Endothelial cell of umbilical vein (primary cell): Measurements from ENCODE around the gene PCID2. TPM values are rescaled to one million over a fixed set of nuclear protein-coding genes. Genes with fewer than 3 reads are reported as not detected.

ENCODE experiments used
- BruUV-seq: library from RNA; stranded (reverse); fragments of 400-500 nt; replicated peaks from 2 replicates; lab custom pipeline; 2021; lab: Mats Ljungman, UMichigan
- CTCF ChIA-PET: fragments of 300-600, 350-600 bp; sonication (Branson Sonifier 250); formaldehyde crosslinking; loops from one replicate; lab custom pipeline; 2021; ENCODE audit warnings: antibody characterized with exemption, inconsistent platforms; lab: Charles Lee
- POLR2A ChIA-PET: fragments of 300-600, 350-600 bp; sonication (Branson Sonifier 250); formaldehyde crosslinking; loops from one replicate; lab custom pipeline; 2021; ENCODE audit warnings: antibody characterized with exemption, inconsistent platforms; lab: Charles Lee
- DNase-seq: peaks from one replicate; pipeline ENCODE4 v3.0.0-alpha.2; 2011; ENCODE audit warnings: low read depth, low spot score
- FAIRE-seq: peaks from 2 replicates; lab custom pipeline; 2011; peaks lifted over from hg19 to GRCh38; lab: Jason Lieb, UNC
- H2AFZ ChIP-seq: 2 replicates; pipeline ENCODE4 v1.6.0; 2012; ENCODE audit warnings: low read depth, low read length, control low read depth, inconsistent platforms
- H3K27ac ChIP-seq: 2 replicates; pipeline ENCODE4 v1.5.1; 2011; ENCODE audit warnings: low read depth, mild to moderate bottlenecking, control low read depth, low read length, moderate library complexity; ENCODE audit not compliant: insufficient read depth
- H3K27me3 ChIP-seq, 2 experiments: 2 replicates each; pipeline versions ENCODE4 v1.6.0 to v1.6.1; 2011; ENCODE audit warnings: low read length in 2 of 2, mixed read lengths in 1 of 2; ENCODE audit not compliant: control insufficient read depth in 2 of 2, insufficient read depth in 2 of 2
- H3K36me3 ChIP-seq, 2 experiments: 2 replicates in 1 of 2; 3 replicates in 1 of 2; pipeline ENCODE4 v1.5.1; 2011; ENCODE audit warnings: low read length in 2 of 2, mild to moderate bottlenecking in 1 of 2, moderate library complexity in 1 of 2; ENCODE audit not compliant: control insufficient read depth in 2 of 2, insufficient read depth in 2 of 2; ENCODE audit errors: extremely low read depth in 1 of 2
- H3K4me1 ChIP-seq: 3 replicates; pipeline ENCODE4 v1.5.1; 2011; ENCODE audit warnings: mild to moderate bottlenecking, low read length; ENCODE audit not compliant: control insufficient read depth, insufficient read depth; ENCODE audit errors: extremely low read depth
- H3K4me2 ChIP-seq: 2 replicates; pipeline ENCODE4 v1.6.1; 2011; ENCODE audit warnings: low read length, control low read depth, mixed read lengths; ENCODE audit not compliant: insufficient read depth
- H3K4me3 ChIP-seq, 3 experiments: fragments of 200-600 bp in 1 of 3; sonication (generic), shearing (Covaris generic) in 1 of 3; replicated peaks in 1 of 3; 2 replicates each; pipeline ENCODE4 v1.5.1; 2011 to 2016; ENCODE audit warnings: control low read depth in 3 of 3, low read length in 3 of 3, mild to moderate bottlenecking in 2 of 3, inconsistent platforms in 1 of 3, low read depth in 1 of 3, moderate library complexity in 1 of 3; ENCODE audit not compliant: insufficient read depth in 1 of 3
- H3K79me2 ChIP-seq: 2 replicates; pipeline ENCODE4 v1.6.0; 2012; ENCODE audit warnings: low read length, inconsistent platforms; ENCODE audit not compliant: control insufficient read depth, insufficient read depth
- H3K9ac ChIP-seq: replicated peaks from 2 replicates; pipeline ENCODE3; 2011; ENCODE audit warnings: low read length, control low read depth; ENCODE audit not compliant: insufficient read depth; ENCODE audit errors: extremely low read depth
- H3K9me1 ChIP-seq: replicated peaks from 3 replicates; pipeline ENCODE4 v1.6.0; 2011; ENCODE audit warnings: mild to moderate bottlenecking, low read length; ENCODE audit not compliant: control insufficient read depth, insufficient read depth; ENCODE audit errors: extremely low read depth
- H3K9me3 ChIP-seq: replicated peaks from 2 replicates; pipeline ENCODE4 v1.5.1; 2012; ENCODE audit warnings: low read length, inconsistent platforms; ENCODE audit not compliant: control insufficient read depth, insufficient read depth
- H4K20me1 ChIP-seq: replicated peaks from 2 replicates; pipeline ENCODE3; 2011; ENCODE audit warnings: mild to moderate bottlenecking, low read length; ENCODE audit not compliant: control insufficient read depth, insufficient read depth; ENCODE audit errors: extremely low read depth
- EZH2 ChIP-seq: IDR thresholded peaks from 2 replicates; pipeline ENCODE4 v1.6.1; 2012; ENCODE audit warnings: borderline replicate concordance, low read depth, mild to moderate bottlenecking, moderate library complexity, low read length, inconsistent platforms; ENCODE audit not compliant: severe bottlenecking
- GATA2 ChIP-seq: IDR thresholded peaks from 2 replicates; pipeline ENCODE4 v1.7.0; 2011; ENCODE audit warnings: low read depth, mild to moderate bottlenecking, moderate library complexity, mixed read lengths, low read length; ENCODE audit not compliant: insufficient read length, insufficient read depth
- POLR2AphosphoS5 ChIP-seq: IDR thresholded peaks from 2 replicates; pipeline ENCODE4 v1.6.1; 2012; ENCODE audit warnings: low read depth, mild to moderate bottlenecking, control low read depth, low read length, moderate library complexity; ENCODE audit not compliant: insufficient read depth
- dilution Hi-C: fragments of 300-500 bp; cut with MboI; formaldehyde crosslinking; loops from one replicate; pipeline ENCODE4 v1.15.0; 2019; ENCODE audit warnings: low sequenced_read_pairs; ENCODE audit not compliant: extremely low pct_ligation_motif_present
- intact Hi-C: fragments of 100-400 bp; cut with micrococcal nuclease; formaldehyde crosslinking; loops from one replicate; pipeline ENCODE4 v1.10.0; 2022
- polyA plus RNA-seq, 4 experiments: library from polyadenylated mRNA; depleted of rRNA in 3 of 4; stranded (reverse) in 3 of 4; unstranded in 1 of 4; fragments of >200 nt; gene quantifications; 2 replicates each; pipeline versions ENCODE4 v1.2.1 to v1.2.3, GENCODE V29; 2011 to 2012; ENCODE audit warnings: missing spikeins in 1 of 4
- total RNA-seq: library from RNA; stranded (reverse); gene quantifications from 2 replicates; pipeline ENCODE4 v1.2.3, GENCODE V29; 2021
- TF ChIP-seq, protein P1 (sequence below), 2 donors: IDR thresholded peaks; 1 replicate in 1 of 2; 2 replicates in 1 of 2; pipeline ENCODE4 v1.5.1; 2011; ENCODE audit warnings: low read length in 2 of 2, mild to moderate bottlenecking in 2 of 2, moderate library complexity in 2 of 2, control low read depth in 1 of 2, inconsistent platforms in 1 of 2, low read depth in 1 of 2; ENCODE audit not compliant: insufficient read depth in 1 of 2; ENCODE audit errors: extremely low read depth in 1 of 2

PCID2 gene
- total and polyA plus RNA-seq, 2 donors (not counting 3 experiments of a cell fraction or from before 2014, with no cell fraction given): 52.1 to 55.6 TPM

DNA sequence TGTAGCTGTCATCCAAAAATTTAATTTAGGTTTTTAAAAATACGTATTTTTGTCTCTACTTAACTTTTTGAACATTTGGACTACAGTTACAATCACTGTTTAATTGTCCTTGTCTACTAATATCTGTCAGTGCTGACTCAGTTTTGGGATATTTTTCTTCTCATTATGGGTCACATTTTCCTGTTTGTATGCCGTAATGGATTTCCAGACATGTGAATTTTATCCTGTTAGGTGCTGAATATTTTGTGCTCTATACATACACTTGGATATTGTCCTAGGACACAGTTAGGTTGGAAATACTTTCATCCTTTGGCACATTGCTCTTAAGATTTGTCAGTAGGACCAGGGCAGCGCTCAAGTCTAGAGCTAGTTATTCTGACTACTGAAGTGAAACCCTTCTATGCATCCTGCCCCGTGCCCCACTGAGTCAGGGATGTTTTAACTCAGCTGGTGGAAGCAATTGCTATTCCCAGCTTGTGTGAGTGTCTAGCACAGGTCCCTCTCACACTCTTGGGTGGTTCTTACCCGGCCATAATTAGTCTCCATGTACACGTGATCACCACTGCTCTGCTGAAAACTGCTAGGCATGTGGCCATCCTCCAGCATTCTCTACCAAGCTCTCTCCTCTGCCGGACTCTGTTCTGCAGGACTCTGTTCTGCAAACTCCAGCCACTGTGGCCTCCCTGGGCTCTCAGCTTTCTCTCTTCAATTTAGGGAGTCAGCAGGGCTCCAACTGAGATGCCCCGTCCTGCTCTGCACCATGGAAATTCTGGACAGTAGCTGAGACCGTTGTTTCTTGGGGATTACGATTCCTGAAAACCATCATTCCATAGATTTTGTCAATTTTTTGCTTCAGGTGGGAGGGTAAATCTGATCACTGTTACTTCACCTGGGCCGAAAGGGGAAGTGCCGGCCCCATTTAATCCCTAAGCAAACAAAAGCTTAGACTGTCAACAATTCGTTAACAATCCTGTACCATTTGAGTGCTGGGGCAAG lies 38.9 kb downstream of the PCID2 start:
- Histone ChIP-seq H4K20me1 (no peaks in the 10 kb centered on the region), H3K4me2 (no peak overlapping the region), H2AFZ (no peak overlapping the region), H3K79me2 (no peaks in the 10 kb centered on the region), H3K9ac (no peak overlapping the region), H3K27me3 (no peaks in the 10 kb centered on the region), H3K4me3 (no peak overlapping the region), H3K36me3 (no peaks in the 10 kb centered on the region), H3K27ac (peak overlapping the region; percentile 27), H3K9me1 (no peaks in the 10 kb centered on the region), H3K4me1 (peaks cover 24% of the 10 kb centered on the region), H3K9me3 (no peaks in the 10 kb centered on the region)
- CTCF ChIA-PET: interaction anchor here (1.1 to 1.9 kb wide), 2 partner anchors 9 to 11 kb away, joined by 3 to 9 read pairs; no protein-coding TSS in a partner anchor
- no TSS peak for BruUV-seq
- intact Hi-C loops (loop anchor here (1.0 kb wide), 3 partner anchors 9 to 39 kb away; partner anchors contain the start of gene PCID2), dilution Hi-C loops (no loop called here)
- peak; percentile 70 for FAIRE-seq
- no peak for TF ChIP-seq EZH2
- no peak for TF ChIP-seq GATA2
- TF ChIP-seq, protein P1, sequence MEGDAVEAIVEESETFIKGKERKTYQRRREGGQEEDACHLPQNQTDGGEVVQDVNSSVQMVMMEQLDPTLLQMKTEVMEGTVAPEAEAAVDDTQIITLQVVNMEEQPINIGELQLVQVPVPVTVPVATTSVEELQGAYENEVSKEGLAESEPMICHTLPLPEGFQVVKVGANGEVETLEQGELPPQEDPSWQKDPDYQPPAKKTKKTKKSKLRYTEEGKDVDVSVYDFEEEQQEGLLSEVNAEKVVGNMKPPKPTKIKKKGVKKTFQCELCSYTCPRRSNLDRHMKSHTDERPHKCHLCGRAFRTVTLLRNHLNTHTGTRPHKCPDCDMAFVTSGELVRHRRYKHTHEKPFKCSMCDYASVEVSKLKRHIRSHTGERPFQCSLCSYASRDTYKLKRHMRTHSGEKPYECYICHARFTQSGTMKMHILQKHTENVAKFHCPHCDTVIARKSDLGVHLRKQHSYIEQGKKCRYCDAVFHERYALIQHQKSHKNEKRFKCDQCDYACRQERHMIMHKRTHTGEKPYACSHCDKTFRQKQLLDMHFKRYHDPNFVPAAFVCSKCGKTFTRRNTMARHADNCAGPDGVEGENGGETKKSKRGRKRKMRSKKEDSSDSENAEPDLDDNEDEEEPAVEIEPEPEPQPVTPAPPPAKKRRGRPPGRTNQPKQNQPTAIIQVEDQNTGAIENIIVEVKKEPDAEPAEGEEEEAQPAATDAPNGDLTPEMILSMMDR (IDR thresholded peaks at IDR 0.05; ENCODE audit: extremely low read depth in 1 of 2, insufficient read depth in 1 of 2, low read depth in 1 of 2, low read length in 2 of 2): no peak
- no peak for TF ChIP-seq POLR2AphosphoS5
- no peak for DNase-seq
- POLR2A ChIA-PET: no interaction called here
